C4-2B (cell line): ENCODE measurements around the gene TBC1D22A.

Experiments used
- H3K27ac ChIP-seq: fragments of 450-650 bp; 2 replicates; pipeline ENCODE4 v1.5.1; 2017
- ZFX ChIP-seq: fragments of 450-650 bp; IDR thresholded peaks from 2 replicates; pipeline ENCODE4 v1.6.1; 2017
- TF ChIP-seq, protein P1 (sequence below): fragments of 450-650 bp; conservative IDR thresholded peaks from 2 replicates; pipeline ENCODE4 v1.5.1; 2017; ENCODE audit warnings: mild to moderate bottlenecking

The TBC1D22A gene

GRCh38 chr22:47175151-47176025, 412.9 kb downstream of the TBC1D22A start:
- H3K27ac ChIP-seq, result no peak overlapping the region
- no peak for TF ChIP-seq ZFX
- TF ChIP-seq, protein P1, sequence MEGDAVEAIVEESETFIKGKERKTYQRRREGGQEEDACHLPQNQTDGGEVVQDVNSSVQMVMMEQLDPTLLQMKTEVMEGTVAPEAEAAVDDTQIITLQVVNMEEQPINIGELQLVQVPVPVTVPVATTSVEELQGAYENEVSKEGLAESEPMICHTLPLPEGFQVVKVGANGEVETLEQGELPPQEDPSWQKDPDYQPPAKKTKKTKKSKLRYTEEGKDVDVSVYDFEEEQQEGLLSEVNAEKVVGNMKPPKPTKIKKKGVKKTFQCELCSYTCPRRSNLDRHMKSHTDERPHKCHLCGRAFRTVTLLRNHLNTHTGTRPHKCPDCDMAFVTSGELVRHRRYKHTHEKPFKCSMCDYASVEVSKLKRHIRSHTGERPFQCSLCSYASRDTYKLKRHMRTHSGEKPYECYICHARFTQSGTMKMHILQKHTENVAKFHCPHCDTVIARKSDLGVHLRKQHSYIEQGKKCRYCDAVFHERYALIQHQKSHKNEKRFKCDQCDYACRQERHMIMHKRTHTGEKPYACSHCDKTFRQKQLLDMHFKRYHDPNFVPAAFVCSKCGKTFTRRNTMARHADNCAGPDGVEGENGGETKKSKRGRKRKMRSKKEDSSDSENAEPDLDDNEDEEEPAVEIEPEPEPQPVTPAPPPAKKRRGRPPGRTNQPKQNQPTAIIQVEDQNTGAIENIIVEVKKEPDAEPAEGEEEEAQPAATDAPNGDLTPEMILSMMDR, result no peak

- no peak for TF ChIP-seq ZFX
- TF ChIP-seq, protein P1, result no peak
- H3K27ac ChIP-seq, result no peak overlapping the region
These were observed 413.6 kb downstream of the TBC1D22A start for GRCh38 chr22:47176026-47176389.

DNA sequence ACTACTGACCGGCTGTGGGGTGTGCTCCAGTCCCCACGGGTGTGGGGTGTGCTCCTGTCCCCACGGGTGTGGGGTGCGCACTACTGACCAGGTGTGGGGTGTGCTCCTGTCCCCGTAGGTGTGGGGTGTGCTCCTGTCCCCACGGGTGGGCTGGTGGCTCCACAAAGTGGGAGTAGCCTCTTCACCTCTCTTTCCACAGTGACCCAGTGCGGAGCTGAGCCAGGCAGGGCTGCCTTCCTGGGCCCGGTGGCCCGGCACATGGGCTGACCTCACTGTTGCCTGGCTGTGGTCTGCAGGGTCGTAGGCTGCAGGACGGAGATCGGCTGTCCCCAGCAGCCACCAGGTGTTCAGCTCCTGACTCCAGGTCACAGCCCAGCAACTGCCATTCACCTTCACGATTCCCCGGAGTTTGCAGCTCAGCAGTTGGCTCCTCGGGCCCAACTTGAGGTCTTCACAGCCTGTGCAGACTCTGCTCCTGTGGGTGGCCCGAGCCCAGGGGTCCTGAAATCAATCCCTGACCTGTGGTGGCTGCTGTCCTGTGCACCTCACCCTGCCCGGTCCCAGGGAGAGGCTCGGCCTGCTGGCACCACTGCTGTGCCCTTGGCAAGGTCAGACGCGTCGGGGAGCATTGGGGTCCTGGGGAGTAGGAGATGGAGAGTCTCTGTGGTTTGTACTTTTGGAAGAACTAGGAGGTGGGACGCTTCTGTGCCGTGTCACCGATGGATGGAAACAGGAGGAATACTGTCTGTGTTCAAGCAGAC, 414.3 kb downstream of the TBC1D22A start:
- H3K27ac ChIP-seq, result no peak overlapping the region
- TF ChIP-seq, protein P1, result no peak
- no peak for TF ChIP-seq ZFX

GRCh38 chr22:47177334-47177815, 414.9 kb downstream of the TBC1D22A start:
- no peak for TF ChIP-seq ZFX
- TF ChIP-seq, protein P1, result no peak
- H3K27ac ChIP-seq, result no peak overlapping the region

- H3K27ac ChIP-seq, result no peak overlapping the region
- TF ChIP-seq, protein P1, result no peak
- TF ChIP-seq ZFX, result no peak
These were observed 415.9 kb downstream of the TBC1D22A start for GRCh38 chr22:47178339-47178738.

DNA sequence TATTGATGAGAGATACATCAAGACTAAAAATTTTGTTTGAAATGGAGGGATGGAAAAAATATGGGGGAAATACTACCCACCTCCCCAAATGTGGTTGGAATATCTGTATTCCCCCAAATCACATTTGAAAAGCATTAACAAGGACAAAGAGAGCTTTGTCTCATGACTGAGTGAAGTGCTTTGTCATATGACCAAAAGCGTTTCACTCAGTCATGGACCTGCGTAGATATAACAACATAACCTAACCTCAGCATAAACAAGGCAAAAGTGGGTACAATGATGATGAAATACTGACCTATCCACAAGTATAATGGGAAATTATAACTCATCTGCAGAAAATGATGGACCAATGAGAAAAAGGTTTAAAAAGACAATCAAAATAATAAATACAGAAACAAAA, 418.3 kb downstream of the TBC1D22A start:
- H3K27ac ChIP-seq, result no peak overlapping the region
- TF ChIP-seq, protein P1, result no peak
- no peak for TF ChIP-seq ZFX
